GM19438 (cell line): ENCODE data around the gene SERGEF.
"Not testable (repeated sequence)": the region's sequence is repeated elsewhere in the genome, so short reads cannot be mapped to it uniquely, and the experiment has no call there.

Experiments used
- ATAC-seq: cut with Tn5 transposase; IDR thresholded peaks from one replicate; pipeline ENCODE4 v1.9.1; 2021; ENCODE audit warnings: low read depth; ENCODE audit not compliant: unreplicated experiment

SERGEF gene

DNA sequence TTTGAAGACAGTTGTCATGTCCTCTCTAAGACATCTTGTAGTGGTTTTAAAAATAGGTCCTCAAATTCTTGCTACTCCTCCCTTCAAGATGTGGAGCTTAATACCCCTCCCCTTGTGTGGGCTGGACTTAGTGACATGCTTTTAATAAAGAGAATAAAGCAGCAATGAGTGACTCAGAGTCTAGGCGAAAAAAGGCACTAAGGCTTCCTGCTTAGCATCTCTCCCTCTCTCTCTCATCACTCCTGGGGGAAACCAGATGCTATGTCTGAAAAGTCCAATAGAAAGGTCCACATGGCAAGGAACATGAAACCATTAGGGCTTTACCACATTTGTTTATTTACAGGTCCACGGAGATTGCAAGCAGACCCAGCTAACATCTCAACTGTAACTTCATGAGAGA is 11.7 kb downstream of the SERGEF start:
- no peak for ATAC-seq

DNA sequence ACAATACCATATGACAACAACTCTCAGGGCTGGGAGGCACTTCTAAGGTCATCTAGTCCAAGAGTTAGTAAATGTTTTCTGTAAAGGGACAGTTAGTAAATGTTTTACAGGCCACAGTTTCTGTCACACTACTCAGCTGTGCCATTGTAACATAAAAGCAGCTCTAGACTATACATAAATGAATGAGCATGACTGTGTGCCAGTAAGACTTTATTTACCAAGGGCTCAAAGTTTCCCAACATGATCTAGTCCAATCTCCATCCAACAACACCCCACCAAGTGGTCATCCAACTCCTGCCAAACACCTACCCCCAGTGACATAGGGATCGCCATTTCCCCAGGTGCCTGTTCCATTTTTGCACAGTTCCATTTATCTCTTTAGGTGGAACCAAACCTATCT is 12.1 kb downstream of the SERGEF start:
- ATAC-seq = peak; percentile 89

DNA sequence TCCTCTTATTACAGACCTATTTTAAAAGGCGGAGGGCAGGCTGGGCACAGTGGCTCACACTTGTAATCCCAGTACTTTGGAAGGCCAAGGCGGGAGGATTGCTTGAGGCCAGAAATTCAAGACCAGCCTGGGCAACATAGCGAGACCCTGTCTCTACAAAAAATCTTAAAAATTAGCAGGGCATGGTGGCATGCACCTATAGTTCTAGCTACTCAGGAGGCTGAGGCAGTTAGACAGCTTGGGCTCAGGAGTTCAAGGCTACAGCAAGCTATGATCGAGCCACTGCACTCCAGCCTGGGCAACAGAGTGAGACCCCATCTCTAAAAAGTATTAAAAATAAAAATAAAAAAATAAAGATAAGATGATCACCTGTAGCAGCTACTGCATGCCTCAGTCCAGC is 12.7 kb downstream of the SERGEF start:
- ATAC-seq = not testable (repeated sequence)

DNA sequence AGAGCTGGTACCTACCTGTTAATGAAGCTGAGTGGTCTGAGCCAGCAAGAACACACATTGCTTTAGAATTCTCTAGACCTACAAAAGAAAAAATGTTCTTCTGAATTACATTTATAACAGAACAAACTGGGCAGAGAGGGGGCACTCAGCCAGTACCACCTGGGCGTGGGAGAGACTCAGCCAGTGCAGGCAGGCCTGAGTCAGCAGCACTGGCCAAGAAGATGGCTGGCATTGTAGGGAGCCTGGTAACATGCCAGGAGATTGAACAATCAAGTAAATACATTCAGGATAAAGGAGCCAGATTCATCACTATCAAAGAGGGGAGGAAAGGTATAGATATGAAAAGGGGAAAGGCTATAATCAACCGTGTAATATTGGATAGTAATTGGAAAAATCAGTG is 19.9 kb downstream of the SERGEF start:
- ATAC-seq = no peak

DNA sequence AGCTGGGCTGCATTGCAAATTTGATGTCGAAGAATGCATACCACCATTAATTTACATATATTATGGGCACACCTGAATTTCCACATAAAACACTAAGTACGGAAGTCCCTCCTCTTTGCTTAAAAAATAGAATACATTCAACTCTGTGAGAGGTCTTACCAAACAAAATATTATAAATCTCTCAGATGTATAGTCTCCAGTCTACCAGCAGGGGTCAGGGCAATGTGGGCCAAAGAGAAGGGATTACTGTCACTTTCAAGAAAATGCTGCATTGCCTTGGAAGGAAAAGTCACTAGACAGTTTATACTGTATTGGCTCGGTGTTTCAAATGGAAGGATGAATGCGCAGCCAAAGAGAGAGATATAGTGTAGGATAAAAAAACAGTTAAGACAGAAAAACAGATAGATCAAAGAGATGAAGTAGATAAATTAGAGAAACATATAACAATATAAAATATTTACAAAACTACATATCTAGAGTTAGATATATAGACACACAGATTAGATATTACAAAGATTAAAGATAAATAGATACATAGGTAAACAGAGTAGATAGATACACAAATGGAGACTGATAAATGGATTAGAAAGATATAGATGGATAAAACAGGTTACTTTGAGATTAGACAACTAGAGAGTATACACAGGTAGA is 20.9 kb downstream of the SERGEF start:
- ATAC-seq = peak; percentile 88

DNA sequence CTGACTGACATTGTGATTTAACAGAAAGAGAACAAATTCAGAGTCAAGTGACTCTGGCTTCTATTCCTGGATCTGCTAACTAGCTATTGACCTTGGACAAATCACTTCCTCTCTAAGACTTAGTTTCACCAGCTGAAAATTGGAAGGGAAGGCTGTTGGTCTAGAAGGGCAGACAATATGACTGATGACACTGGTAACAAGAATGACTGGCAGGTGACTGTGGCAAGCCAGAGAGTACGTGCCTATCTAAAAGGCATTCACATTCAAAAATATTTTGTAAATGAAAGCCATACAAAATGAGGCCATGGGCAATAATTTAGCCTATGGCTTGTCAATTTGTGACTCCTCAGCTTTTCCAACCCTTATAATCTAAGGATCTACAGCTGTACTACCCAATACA is 23.5 kb downstream of the SERGEF start:
- no peak for ATAC-seq

DNA sequence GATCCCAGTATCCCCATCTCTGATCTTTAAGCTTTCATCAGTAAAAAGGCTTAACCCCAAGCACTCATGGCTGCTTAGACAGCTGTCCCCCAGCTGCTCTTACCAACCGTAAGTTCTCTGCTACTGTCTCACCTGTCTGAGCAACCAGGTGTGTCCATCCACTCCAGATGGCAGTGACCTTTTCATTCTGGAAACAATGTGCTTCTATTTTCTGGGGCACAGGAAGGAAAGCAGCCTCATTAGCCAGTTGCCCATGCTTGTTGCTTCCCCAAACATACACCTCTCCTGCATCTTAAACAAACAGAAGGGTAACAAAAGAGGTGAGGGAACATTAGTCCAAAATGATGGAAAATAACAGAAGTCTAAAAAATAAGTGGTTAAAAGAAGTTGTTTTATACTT is 24.4 kb downstream of the SERGEF start:
- ATAC-seq = no peak

DNA sequence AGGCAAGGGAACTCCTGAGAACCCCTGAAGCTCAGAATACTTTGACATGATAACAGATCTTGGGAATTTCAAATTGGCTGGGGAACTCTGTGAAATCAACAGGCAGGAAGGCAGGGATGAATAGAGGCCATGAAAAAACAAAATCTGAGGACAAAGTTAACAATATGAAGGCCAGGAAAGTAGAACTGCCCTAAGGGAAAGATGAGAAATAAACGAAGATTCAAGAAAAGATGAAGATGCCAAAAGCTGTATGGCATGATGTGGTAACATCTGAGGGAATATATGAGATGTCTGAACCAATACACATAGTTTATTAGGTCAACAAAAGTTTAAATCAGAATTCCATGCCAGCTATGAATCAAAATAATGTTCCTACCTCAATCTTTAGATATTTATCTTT is 25.0 kb downstream of the SERGEF start:
- ATAC-seq = no peak

DNA sequence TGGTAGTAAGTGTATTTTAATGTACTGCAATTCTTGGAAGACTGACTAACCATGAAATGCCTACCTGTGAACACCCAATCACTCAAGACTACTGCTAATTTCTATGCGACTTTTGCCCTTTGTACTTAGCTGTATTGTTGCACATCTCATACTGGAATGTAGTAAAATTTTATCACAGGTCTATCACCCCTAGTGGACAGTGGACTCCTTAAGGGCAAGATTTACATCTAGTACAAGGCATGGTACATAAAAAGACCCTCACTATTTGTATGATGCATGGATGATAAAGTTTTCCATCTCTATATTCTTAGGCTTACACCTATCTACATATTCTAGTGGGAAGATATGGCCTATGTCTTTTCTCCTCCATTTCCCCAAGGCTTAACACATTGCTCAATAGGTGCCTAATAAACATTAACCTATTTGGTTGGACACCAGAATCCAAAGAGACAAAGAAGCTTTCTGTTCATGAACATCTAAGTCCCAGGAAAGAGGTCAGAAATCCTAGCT is 26.1 kb downstream of the SERGEF start:
- ATAC-seq = no peak

DNA sequence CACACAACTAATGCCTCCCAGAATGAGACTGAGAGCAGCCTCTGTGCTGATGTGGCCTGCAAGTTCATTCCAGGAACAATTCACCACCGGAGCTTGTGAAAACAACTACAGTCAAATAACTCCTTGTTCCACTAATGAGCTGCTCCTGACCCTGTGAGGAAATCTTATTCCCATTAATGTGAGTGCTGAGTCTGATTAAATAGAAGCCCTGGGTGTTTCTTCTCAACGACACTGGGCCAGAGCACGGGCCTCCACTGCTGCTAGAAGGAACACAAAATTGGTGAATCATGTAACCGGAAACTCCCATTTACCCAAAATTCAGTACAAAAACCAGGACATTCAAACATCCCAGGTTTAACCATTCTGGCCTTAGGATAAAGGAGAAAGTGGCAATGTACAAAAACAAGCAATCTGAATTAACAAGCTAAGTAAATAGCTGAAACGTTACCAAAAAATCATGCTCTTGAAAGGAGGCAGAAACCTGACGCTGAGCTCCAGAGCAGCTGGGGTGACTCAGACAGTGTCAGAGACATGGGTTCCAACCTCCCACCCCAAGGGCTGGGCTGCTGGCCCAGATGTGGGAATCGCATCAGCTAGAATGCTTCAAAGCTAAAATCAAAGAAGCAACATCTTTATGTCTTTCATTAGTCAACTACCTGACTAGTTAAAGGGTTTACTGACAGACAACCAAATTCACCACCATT is 26.7 kb downstream of the SERGEF start:
- ATAC-seq = no peak

DNA sequence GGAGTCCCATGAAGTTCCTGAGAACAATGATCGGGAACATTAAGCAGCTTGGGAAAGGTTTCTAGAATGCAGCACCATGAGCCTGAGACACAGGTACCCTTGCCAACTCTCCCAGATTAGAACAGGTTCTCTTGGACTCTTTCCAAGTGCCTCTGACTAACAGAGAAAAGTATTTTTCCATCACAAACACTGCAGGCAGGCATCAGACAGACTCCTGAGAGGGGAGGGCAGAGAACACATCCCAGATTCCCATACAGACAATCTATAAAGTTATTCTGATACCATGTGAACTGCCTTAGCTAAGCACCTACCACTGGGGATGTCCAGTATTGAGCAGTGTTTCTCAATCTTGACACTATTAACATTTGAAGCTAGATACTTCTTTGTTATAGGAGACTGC is 27.3 kb downstream of the SERGEF start:
- ATAC-seq = no peak

DNA sequence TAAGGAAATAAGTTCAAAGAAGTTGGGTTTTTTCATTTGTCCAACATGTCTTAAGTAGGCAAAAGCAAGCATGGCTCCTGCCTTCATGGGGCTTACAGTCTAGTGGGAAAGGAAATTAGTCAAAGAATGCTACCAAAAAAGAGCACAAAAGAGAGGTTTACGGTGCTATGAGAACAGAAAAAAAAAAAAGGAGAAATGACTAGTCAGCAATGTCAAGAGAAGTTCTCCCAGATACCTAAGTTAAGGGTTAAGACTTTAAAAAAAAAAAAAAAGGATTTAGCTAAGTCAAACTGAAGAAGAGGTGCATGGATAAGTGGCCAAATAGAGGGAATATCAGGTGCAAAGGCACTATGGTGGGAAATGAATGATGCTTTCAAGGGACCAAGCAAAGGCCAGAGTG is 29.3 kb downstream of the SERGEF start:
- no peak for ATAC-seq

DNA sequence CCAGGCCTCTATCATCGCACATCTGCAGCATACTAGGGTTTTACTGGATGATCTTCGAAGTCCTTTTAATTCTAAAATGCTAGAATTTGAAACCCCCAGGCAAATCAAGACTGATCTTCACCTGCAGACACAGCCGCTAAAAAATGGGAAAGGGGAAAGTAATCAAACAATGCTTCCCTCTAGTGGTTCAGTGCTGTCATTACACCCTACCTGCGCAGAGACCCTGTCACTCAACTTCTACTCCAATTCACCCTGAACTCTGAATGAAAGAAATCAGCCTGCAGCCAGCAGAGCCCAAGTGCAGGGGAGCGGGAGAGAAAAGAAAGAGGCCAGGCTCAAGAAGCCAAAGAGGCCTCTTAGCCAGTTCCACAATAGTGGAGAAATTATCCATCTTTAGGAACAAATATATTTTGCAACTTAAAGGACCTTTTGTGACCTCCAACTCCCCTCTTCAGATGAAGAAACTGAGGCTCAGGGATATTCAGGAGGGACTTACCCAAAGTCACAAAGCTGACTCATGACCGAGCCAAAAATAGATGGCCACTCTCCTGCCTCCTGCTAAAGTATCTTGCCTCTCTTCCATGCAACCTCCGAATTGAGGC is 33.0 kb downstream of the SERGEF start:
- no peak for ATAC-seq

DNA sequence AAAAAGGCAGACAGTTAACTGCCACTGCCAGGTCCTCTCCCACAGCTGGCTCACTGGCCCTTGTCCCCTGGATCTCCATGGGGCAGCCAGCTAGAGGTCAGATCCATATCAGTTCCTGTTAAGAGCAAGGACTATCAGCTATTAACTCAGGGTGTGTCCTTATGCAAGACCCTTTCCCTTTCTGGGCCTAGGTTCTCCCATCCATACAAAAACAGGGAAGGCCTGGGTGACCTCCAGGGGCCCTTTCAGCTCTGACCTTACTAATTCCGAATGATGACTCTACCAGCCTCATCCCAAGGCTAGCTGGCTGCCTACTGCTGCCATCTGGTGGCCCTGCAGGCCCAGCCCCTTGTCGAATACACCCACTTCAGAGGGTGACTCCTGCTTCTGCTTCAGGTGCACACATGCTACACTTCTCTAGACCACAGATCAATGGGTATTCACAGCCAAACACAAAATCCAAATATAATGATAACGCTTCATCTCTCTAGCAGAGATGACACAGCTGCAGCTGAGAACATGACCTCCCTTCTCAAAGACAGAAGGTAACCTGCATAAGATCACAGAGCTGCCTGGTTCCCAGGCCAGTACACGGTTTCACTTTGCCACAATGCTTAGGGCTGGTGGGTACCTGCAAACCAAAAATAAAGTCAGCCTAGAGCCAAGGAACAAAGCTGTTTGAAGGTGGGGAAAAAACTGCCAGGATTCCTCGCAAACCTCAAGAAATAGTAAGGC is 34.1 kb downstream of the SERGEF start:
- ATAC-seq = no peak

DNA sequence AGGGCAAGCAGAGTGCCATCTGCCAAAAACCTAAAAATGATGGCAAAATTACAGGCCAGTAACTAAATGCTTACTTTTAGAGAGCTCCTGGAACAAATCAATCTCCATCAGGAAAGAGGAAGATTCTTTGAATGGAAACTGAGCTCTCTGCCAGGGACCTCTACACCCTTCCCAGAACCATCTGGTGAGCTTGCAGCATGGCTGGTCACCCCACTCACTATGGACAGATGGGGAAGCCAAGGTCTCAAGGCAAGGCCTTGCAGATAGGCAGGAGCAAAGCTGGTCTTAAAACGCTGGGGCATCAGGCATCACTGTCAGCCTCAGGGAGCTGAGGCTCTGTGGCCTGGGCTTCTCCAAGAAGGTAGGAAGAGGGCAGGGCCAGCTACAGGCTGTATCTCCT is 36.2 kb downstream of the SERGEF start:
- ATAC-seq = no peak

DNA sequence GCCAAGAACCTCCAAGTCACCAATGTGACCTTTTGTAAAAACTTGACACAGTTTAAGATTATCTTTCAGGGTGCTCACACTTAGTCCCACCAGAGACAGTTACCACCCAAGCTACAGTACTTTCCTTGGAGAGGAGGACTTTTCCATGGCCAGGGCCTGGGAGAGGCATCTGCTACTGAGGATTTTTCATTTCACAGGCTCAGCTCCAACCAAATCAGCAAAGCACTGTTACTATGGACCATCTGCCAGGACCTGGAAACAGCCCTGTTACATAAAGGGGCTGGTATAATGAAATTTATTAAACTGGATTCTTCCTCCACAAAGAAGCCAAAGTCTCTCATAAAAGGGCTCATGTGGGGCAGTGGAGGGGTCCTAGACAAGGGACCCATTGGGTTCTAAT is 38.6 kb downstream of the SERGEF start:
- ATAC-seq = no peak

DNA sequence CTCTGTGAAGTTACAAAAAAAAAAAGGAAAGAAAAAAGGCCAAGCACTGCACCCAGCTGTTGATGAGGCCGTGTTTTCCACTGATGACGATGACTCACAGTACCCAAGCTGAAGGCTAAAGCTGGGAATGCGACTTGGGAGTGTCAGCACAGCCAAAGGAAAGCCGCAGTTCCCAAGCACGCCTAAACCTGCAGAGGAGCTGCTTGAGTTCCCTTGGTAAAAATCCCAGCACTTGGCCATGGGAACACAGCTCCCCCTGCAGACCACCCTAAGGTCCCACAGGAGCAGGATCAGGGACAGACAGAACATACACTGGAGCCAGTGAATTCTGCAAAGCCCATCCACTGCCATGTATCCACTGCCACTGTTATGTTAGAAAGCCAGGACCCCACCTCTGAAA is 39.9 kb downstream of the SERGEF start:
- ATAC-seq = no peak

DNA sequence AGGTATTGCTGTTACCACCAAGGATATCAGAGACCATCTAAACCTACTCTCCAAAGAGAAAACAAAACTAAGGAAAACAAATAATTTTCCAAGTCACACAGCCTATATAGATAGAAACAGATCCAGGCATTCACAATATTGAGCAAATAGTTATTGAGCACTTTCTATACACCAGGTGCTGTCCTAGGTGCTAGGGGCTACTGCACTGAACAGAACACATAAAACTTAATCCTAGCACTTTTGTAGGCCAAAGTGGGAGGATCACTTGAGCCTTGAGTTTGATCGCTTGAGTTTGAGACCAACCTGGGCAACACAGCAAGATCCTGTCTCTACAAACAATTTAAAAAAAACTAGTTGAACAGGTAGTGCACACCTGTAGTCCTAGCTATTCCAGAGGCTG is 44.6 kb downstream of the SERGEF start:
- ATAC-seq = no peak

DNA sequence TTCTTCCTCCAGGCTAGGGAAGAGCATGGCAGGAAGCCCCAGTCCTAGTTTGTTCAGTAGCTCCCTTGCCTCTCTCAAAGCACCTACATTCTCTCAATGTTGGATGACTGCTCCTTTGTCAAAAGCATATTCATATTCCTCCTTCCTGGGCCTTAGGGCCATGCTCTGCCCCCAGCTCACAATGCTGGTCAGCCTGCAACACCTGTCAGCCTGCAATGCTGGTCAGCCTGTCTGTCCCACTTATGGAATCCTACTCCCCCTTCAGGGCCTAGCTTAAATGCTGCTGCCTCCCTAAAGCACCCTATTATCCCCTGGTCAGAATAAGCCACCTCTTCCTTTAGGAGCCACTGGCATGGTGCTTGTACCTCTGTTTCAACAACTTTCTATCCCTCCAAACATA is 45.2 kb downstream of the SERGEF start:
- no peak for ATAC-seq

DNA sequence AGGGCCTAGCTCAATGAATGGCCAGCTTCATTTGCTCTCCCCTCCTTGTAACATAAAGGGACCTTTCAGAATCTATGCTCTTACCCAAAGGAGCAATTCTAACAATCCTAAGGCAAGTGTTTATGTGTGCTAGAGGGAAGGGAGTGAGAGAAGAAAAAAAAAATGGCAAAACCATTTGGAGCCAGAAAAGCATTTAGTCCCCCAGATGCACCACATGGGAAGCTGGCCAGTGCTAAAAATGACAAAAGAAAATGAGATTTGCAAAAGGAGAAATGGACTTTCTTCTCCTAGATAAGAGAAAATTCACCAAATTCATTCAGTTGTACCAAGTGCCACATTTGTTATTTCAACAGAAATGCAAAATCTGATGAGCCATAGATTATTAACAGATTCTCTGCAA is 52.8 kb downstream of the SERGEF start:
- no peak for ATAC-seq

DNA sequence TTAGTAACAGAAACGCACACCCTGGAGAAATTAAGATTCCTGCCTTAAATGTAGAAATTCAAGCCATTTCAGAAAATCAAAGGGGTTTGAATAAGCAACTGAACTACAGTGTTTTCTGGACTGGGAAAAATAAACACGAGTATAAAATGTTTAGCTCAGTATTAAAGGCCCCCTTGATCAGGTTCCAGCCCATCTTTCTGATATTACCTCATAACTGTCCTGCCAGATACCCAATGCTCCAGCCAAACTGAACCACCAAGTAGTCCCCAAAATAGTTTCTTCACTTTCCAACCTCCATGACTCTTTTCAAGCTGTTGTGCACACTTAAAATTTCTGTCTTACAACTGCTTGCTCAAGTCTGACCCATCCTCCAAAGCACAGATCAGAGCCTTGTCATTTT is 54.4 kb downstream of the SERGEF start:
- ATAC-seq = no peak
